Neural cell (in vitro differentiated cells): ENCODE results near the gene HCST. TPM values are rescaled to one million over a fixed set of nuclear protein-coding genes. Genes with fewer than 3 reads are reported as not detected.

Source experiments
- H2AFZ ChIP-seq: fragments of 200-600, 300-800 bp; sonication (generic), shearing (Covaris generic); 2 replicates; pipeline ENCODE4 v1.6.0; 2014; ENCODE audit warnings: low read depth, mild to moderate bottlenecking, antibody characterized with exemption, low read length, moderate library complexity
- H3F3A ChIP-seq: fragments of 200-600 bp; shearing (Covaris generic); 2 replicates; pipeline ENCODE4 v1.6.1; 2016; ENCODE audit warnings: mild to moderate bottlenecking, moderate library complexity, mixed read lengths, antibody characterized with exemption, low read length; ENCODE audit not compliant: insufficient read depth, poor library complexity, severe bottlenecking
- H3K27ac ChIP-seq: fragments of 200-600, 300-800 bp; sonication (generic), shearing (Covaris generic); 2 replicates; pipeline ENCODE4 v1.5.1; 2014; ENCODE audit warnings: mild to moderate bottlenecking, low read length, moderate library complexity
- H3K27me3 ChIP-seq: fragments of 300-800, 200-600 bp; sonication (generic), shearing (Covaris generic); 2 replicates; pipeline ENCODE4 v1.6.0; 2014; ENCODE audit warnings: mild to moderate bottlenecking, low read depth, low read length, moderate library complexity; ENCODE audit not compliant: insufficient read depth
- H3K36me3 ChIP-seq: fragments of 300-800, 200-600 bp; sonication (generic), shearing (Covaris generic); 2 replicates; pipeline ENCODE4 v1.5.1; 2014; ENCODE audit warnings: mild to moderate bottlenecking, antibody characterized with exemption, low read length, moderate library complexity; ENCODE audit not compliant: insufficient read depth
- H3K4me2 ChIP-seq: fragments of 300-800, 200-600 bp; sonication (generic), shearing (Covaris generic); 2 replicates; pipeline ENCODE4 v1.6.0; 2014; ENCODE audit warnings: mild to moderate bottlenecking, low read length
- H3K4me3 ChIP-seq: fragments of 300-800, 200-600 bp; sonication (generic), shearing (Covaris generic); 2 replicates; pipeline ENCODE4 v1.5.1; 2014; ENCODE audit warnings: mild to moderate bottlenecking, low read length, moderate library complexity
- H3K79me2 ChIP-seq: fragments of 200-600 bp; shearing (Covaris generic); replicated peaks from 2 replicates; pipeline ENCODE4 v1.6.0; 2014; ENCODE audit warnings: mild to moderate bottlenecking, low read length, moderate library complexity; ENCODE audit not compliant: insufficient read depth
- H3K9ac ChIP-seq: fragments of 300-800, 200-600 bp; sonication (generic), shearing (Covaris generic); 2 replicates; pipeline ENCODE4 v1.6.1; 2016; ENCODE audit warnings: mild to moderate bottlenecking, low read length, mixed read lengths
- H3K9me2 ChIP-seq: fragments of 200-600 bp; shearing (Covaris generic); 2 replicates; pipeline ENCODE4 v1.6.1; 2016; ENCODE audit warnings: mild to moderate bottlenecking, low read length, mixed read lengths; ENCODE audit not compliant: insufficient read depth
- H3K9me3 ChIP-seq: fragments of 200-600, 300-800 bp; sonication (generic), shearing (Covaris generic); 2 replicates; pipeline ENCODE4 v1.6.1; 2016; ENCODE audit warnings: mild to moderate bottlenecking, mixed run types, low read length, moderate library complexity, mixed read lengths
- H4K20me1 ChIP-seq: fragments of 200-600 bp; shearing (Covaris generic); 2 replicates; pipeline ENCODE4 v1.6.1; 2016; ENCODE audit warnings: mild to moderate bottlenecking, mixed run types; ENCODE audit not compliant: insufficient read depth
- EP300 ChIP-seq: fragments of 450-650 bp; conservative IDR thresholded peaks from 2 replicates; pipeline ENCODE4 v1.6.1; 2014; ENCODE audit warnings: antibody characterized with exemption, mild to moderate bottlenecking, moderate library complexity; ENCODE audit not compliant: poor library complexity, severe bottlenecking
- EZH2 ChIP-seq: fragments of 200-600, 300-800 bp; shearing (Covaris generic), sonication (generic); IDR thresholded peaks from 2 replicates; pipeline ENCODE4 v1.6.1; 2014; ENCODE audit warnings: antibody characterized with exemption, low read length, borderline replicate concordance, mild to moderate bottlenecking; ENCODE audit not compliant: insufficient read depth, poor library complexity, severe bottlenecking
- MXI1 ChIP-seq: fragments of 450-650 bp; conservative IDR thresholded peaks from 2 replicates; pipeline ENCODE4 v1.6.1; 2014; ENCODE audit warnings: antibody characterized with exemption, mild to moderate bottlenecking; ENCODE audit not compliant: poor library complexity, severe bottlenecking
- POLR2AphosphoS5 ChIP-seq: IDR thresholded peaks from 2 replicates; pipeline ENCODE4 v1.6.1; 2012
- REST ChIP-seq: IDR thresholded peaks from 2 replicates; pipeline ENCODE4 v1.6.1; 2012; ENCODE audit warnings: borderline replicate concordance
- SMC3 ChIP-seq: fragments of 450-650 bp; conservative IDR thresholded peaks from 2 replicates; pipeline ENCODE4 v1.6.1; 2014; ENCODE audit warnings: antibody characterized with exemption, mild to moderate bottlenecking, moderate library complexity; ENCODE audit not compliant: poor library complexity
- TAF1 ChIP-seq: IDR thresholded peaks from 2 replicates; pipeline ENCODE4 v1.6.1; 2012; ENCODE audit warnings: low read depth
- polyA plus RNA-seq: library from polyadenylated mRNA; depleted of rRNA; stranded (reverse); fragments of >200 nt; gene quantifications from 2 replicates; pipeline ENCODE4 v1.2.3, GENCODE V29; 2014
- TF ChIP-seq, protein P1 (sequence below): fragments of 450-650 bp; IDR thresholded peaks from 2 replicates; pipeline ENCODE4 v1.5.1; 2014; ENCODE audit warnings: antibody characterized with exemption, mild to moderate bottlenecking, moderate library complexity; ENCODE audit not compliant: poor library complexity, severe bottlenecking

Gene HCST
- polyA plus RNA-seq, 1 donor from 2014 or later: not detected

- Histone ChIP-seq H3K79me2 (no peaks in the 10 kb centered on the region), H3K9ac (no peak overlapping the region), H3K4me2 (no peak overlapping the region), H3K4me3 (no peak overlapping the region), H3K27ac (no peak overlapping the region), H3K36me3 (no peaks in the 10 kb centered on the region), H3F3A (peaks cover 3% of the 10 kb centered on the region), H4K20me1 (no peaks in the 10 kb centered on the region), H2AFZ (no peak overlapping the region), H3K9me2 (no peaks in the 10 kb centered on the region), H3K9me3 (no peaks in the 10 kb centered on the region), H3K27me3 (no peaks in the 10 kb centered on the region)
- no peak for TF ChIP-seq POLR2AphosphoS5
- no peak for TF ChIP-seq REST
- no peak for TF ChIP-seq SMC3
Measured at GRCh38 chr19:35879068-35879467, 23.3 kb upstream of the HCST start.

DNA sequence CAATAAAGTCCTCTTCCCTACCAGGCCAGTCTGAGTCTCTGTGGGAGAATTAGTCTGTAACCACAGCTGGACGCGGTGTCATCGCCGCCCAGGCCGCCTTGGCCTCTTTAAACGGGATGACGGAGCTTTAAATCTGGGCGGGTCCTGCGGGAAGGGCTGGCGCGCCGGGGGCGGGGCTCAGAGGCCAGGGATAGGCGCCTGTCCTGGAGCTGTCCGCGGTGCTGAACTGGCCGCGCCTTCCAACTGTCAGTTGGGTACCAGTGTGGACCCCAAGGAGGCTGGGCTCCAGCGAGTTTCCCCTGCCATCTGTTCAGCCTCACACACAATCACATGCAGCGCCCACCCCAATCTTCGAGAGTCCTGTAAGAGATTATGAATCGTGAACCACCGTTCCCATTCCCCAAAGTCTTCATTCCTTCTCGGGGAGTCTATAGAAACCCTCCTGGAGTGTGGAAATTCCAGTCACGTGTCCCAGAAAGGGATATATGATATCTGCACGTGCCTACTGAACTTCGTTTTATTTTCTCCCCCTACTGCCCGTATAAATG, 22.5 kb upstream of the HCST start:
- Histone ChIP-seq H3F3A (peaks cover 3% of the 10 kb centered on the region), H3K79me2 (no peaks in the 10 kb centered on the region), H2AFZ (no peak overlapping the region), H3K4me2 (no peak overlapping the region), H3K9me2 (no peaks in the 10 kb centered on the region), H3K9me3 (no peaks in the 10 kb centered on the region), H3K9ac (no peak overlapping the region), H3K27me3 (no peaks in the 10 kb centered on the region), H3K36me3 (no peaks in the 10 kb centered on the region), H3K27ac (no peak overlapping the region), H3K4me3 (no peak overlapping the region), H4K20me1 (no peaks in the 10 kb centered on the region)
- TF ChIP-seq REST (peak; percentile 86), EP300 (no peak)

DNA sequence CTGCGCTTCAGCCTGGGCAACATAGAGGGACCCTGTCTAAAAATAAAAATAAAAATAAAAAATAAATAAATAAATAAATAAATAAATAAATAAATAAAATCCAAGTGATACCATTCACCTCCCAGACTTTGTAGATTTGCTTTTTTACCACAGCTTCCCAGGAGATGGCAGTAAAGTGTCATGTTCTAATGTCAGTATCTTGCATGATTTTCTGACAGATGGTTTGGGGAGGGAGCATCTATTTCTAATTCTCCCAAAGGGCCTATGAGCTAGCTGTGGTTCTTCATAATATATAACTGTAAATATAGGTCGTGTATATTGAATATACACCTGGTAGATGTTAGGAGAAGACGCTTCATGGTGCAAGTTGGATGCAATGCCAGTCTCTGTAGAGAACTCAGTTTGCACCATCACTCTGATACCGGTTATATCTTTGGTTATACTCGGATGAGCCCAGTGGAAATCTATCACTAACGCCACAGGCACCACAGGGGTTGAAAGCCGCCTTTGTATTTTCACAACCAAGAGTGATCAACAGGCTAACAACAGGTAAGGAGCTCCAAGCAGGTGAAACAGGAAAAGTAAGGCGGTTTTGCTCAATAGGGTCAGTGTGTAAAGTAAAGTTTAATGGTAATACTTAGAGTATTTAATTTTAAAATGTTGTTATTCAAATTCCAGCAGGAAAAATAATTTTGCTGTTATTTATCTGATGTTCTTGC, 20.1 kb upstream of the HCST start:
- H3F3A ChIP-seq: peaks cover 3% of the 10 kb centered on the region
- H3K4me3 ChIP-seq: peak overlapping the region; percentile 39
- H3K79me2 ChIP-seq: no peaks in the 10 kb centered on the region
- peak overlapping the region; percentile 30 for H3K9ac ChIP-seq
- H3K27me3 ChIP-seq: no peaks in the 10 kb centered on the region
- H3K9me3 ChIP-seq: no peaks in the 10 kb centered on the region
- H2AFZ ChIP-seq: no peak overlapping the region
- H3K27ac ChIP-seq: peak overlapping the region; percentile 9
- H3K4me2 ChIP-seq: peak overlapping the region; percentile 36
- no peaks in the 10 kb centered on the region for H3K9me2 ChIP-seq
- no peaks in the 10 kb centered on the region for H4K20me1 ChIP-seq
- no peaks in the 10 kb centered on the region for H3K36me3 ChIP-seq
- no peak for TF ChIP-seq TAF1
- no peak for TF ChIP-seq REST
- TF ChIP-seq EZH2: no peak
- no peak for TF ChIP-seq EP300
- TF ChIP-seq, protein P1, sequence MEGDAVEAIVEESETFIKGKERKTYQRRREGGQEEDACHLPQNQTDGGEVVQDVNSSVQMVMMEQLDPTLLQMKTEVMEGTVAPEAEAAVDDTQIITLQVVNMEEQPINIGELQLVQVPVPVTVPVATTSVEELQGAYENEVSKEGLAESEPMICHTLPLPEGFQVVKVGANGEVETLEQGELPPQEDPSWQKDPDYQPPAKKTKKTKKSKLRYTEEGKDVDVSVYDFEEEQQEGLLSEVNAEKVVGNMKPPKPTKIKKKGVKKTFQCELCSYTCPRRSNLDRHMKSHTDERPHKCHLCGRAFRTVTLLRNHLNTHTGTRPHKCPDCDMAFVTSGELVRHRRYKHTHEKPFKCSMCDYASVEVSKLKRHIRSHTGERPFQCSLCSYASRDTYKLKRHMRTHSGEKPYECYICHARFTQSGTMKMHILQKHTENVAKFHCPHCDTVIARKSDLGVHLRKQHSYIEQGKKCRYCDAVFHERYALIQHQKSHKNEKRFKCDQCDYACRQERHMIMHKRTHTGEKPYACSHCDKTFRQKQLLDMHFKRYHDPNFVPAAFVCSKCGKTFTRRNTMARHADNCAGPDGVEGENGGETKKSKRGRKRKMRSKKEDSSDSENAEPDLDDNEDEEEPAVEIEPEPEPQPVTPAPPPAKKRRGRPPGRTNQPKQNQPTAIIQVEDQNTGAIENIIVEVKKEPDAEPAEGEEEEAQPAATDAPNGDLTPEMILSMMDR: peak; percentile 81
- TF ChIP-seq MXI1: no peak
- peak; percentile 82 for TF ChIP-seq SMC3
